ENCODE measurements around the gene KIAA0586. TPM values are rescaled to one million over a fixed set of nuclear protein-coding genes. Genes with fewer than 3 reads are reported as not detected.

Gene KIAA0586
- total RNA-seq: 10 to 100 TPM; 18.0 to 45.7 TPM

GRCh38 chr14:58427281-58428117 lies at the start of gene KIAA0586, which contains the start of gene TIMM9:
Gene KIAA0586, plus strand, starts transcription at chr14:58427719. Its CDS starts 546 bp downstream, at chr14:58428265.
Gene TIMM9, minus strand, starts transcription at chr14:58427531. Its CDS starts 15,586 bp downstream, at chr14:58411945.
- peaks cover 13 to 34% of the 10 kb centered on the region in 2 donors for H3K4me1 ChIP-seq (ENCODE audit: control insufficient read depth in 1 of 2, low read depth in 2 of 2)
- H3K9me3 ChIP-seq: no peaks in the 10 kb centered on the region
- peak; percentile 95 for DNase-seq (ENCODE audit: low spot score)
- no peak for TF ChIP-seq CTCF (IDR thresholded peaks at IDR 0.05)
- H3K36me3 ChIP-seq: no peaks in the 10 kb centered on the region
- peak within 1 kb of the TSS; percentile 92 to 96 for H3K27ac ChIP-seq
- H3K27me3 ChIP-seq (replicated peaks; ENCODE audit: insufficient read depth): no peaks in the 10 kb centered on the region
- H3K4me3 ChIP-seq: peak within 1 kb of the TSS; percentile 95
- peak; percentile 99 for ATAC-seq (ENCODE audit: insufficient number of reproducible peaks, low FRiP score, low read depth)

- no peak for TF ChIP-seq CTCF (IDR thresholded peaks at IDR 0.05)
- Histone ChIP-seq H3K9me3 (no peaks in the 10 kb centered on the region), H3K27me3 (replicated peaks; ENCODE audit: insufficient read depth) (no peaks in the 10 kb centered on the region), H3K4me3 (no peak overlapping the region), H3K4me1 (ENCODE audit: control insufficient read depth in 1 of 2, low read depth in 2 of 2) (peaks cover 0 to 4% of the 10 kb centered on the region in 2 donors), H3K27ac (no peak overlapping the region), H3K36me3 (no peaks in the 10 kb centered on the region)
- ATAC-seq (ENCODE audit: insufficient number of reproducible peaks, low FRiP score, low read depth) (no peak), DNase-seq (ENCODE audit: low spot score) (no peak)
These were observed 36.7 kb upstream of the KIAA0586 start for GRCh38 chr14:58390830-58391229.

DNA sequence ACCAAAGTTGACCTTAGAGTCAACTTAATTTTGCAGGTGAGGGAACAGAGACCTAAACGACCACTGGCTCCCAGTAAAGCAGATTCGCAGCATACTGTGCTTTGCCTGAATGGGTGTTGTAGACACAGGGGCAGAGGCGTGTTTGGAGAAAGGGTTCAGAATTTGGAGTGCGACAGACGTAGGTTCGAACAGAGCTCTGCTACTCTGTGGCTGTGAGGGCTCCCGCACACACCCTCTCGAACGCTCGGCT lies 32.0 kb upstream of the KIAA0586 start:
- H3K36me3 ChIP-seq: no peaks in the 10 kb centered on the region
- TF ChIP-seq CTCF (IDR thresholded peaks at IDR 0.05): no peak
- no peaks in the 10 kb centered on the region for H3K27me3 ChIP-seq (replicated peaks; ENCODE audit: insufficient read depth)
- peak overlapping the region; percentile 67 to 77 for H3K27ac ChIP-seq
- no peaks in the 10 kb centered on the region for H3K9me3 ChIP-seq
- DNase-seq (ENCODE audit: low spot score): no peak
- ATAC-seq (ENCODE audit: insufficient number of reproducible peaks, low FRiP score, low read depth): peak; percentile 8
- H3K4me1 ChIP-seq (ENCODE audit: control insufficient read depth in 1 of 2, low read depth in 2 of 2): peaks cover 0 to 4% of the 10 kb centered on the region in 2 donors
- H3K4me3 ChIP-seq: peak overlapping the region; percentile 84

- H3K4me3 ChIP-seq: peak within 1 kb of the TSS; percentile 84
- DNase-seq (ENCODE audit: low spot score): peak; percentile 7
- no peaks in the 10 kb centered on the region for H3K9me3 ChIP-seq
- no peaks in the 10 kb centered on the region for H3K36me3 ChIP-seq
- no peaks in the 10 kb centered on the region for H3K27me3 ChIP-seq (replicated peaks; ENCODE audit: insufficient read depth)
- peak within 1 kb of the TSS; percentile 67 to 77 for H3K27ac ChIP-seq
- H3K4me1 ChIP-seq (ENCODE audit: control insufficient read depth in 1 of 2, low read depth in 2 of 2): peaks cover 0 to 4% of the 10 kb centered on the region in 2 donors
- TF ChIP-seq CTCF (IDR thresholded peaks at IDR 0.05): peak; percentile 79
- peak; percentile 63 for ATAC-seq (ENCODE audit: insufficient number of reproducible peaks, low FRiP score, low read depth)
These were observed 31.4 kb upstream of the KIAA0586 start, which contains the start of gene TOMM20L for GRCh38 chr14:58395812-58396788. Gene TOMM20L, plus strand, starts transcription at chr14:58395930. Its CDS starts 28 bp downstream, at chr14:58395958.

DNA sequence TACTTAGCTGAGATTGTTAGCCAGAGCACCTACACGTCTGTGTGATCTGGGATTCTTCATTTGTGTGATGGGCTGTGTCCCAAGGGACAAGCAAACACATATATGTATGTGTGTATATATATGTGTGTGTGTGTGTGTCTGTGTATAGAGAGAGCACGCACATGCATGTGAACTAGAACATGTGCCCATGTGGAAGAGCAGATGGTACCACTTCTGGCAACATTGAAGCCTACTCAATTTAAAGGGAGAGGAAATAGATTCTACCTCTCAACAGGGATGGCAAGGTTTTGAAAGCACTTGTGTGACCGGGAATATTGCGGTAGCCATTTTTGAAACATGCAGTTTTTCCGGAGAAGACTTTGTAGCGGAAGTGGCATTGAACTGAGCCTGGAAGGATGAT lies 30.4 kb upstream of the KIAA0586 start:
- H3K27ac ChIP-seq: no peak overlapping the region
- H3K4me3 ChIP-seq: no peak overlapping the region
- H3K9me3 ChIP-seq: no peaks in the 10 kb centered on the region
- H3K4me1 ChIP-seq (ENCODE audit: control insufficient read depth in 1 of 2, low read depth in 2 of 2): peaks cover 0 to 4% of the 10 kb centered on the region in 2 donors
- TF ChIP-seq CTCF (IDR thresholded peaks at IDR 0.05): no peak
- no peaks in the 10 kb centered on the region for H3K27me3 ChIP-seq (replicated peaks; ENCODE audit: insufficient read depth)
- ATAC-seq (ENCODE audit: insufficient number of reproducible peaks, low FRiP score, low read depth) (no peak), DNase-seq (ENCODE audit: low spot score) (no peak)
- no peaks in the 10 kb centered on the region for H3K36me3 ChIP-seq

All from thoracic aorta (tissue), 2 donors.